Right lobe of liver (tissue), 4 donors: ENCODE measurements around the gene KIRREL3.

Experiments used
- POLR2A ChIP-seq: fragments of 450-650 bp; IDR thresholded peaks from one replicate; pipeline ENCODE4 v1.6.1; 2017; ENCODE audit warnings: antibody characterized with exemption, mild to moderate bottlenecking
- TF ChIP-seq, protein P1 (sequence below), 4 donors: fragments of 200-600 bp in 3 of 4; fragments of 450-650 bp in 1 of 4; IDR thresholded peaks; one replicate each; pipeline versions ENCODE4 v1.5.1 to v1.8.0; 2016 to 2022; ENCODE audit warnings: antibody characterized with exemption in 4 of 4, mild to moderate bottlenecking in 2 of 4
- donor health status: DM: no; HTN: no; CAD: no.
- donor health status: DM: no; HTN: no; CAD: no.
- donor health status: DM: no; HTN: yes; CAD: no.

DNA sequence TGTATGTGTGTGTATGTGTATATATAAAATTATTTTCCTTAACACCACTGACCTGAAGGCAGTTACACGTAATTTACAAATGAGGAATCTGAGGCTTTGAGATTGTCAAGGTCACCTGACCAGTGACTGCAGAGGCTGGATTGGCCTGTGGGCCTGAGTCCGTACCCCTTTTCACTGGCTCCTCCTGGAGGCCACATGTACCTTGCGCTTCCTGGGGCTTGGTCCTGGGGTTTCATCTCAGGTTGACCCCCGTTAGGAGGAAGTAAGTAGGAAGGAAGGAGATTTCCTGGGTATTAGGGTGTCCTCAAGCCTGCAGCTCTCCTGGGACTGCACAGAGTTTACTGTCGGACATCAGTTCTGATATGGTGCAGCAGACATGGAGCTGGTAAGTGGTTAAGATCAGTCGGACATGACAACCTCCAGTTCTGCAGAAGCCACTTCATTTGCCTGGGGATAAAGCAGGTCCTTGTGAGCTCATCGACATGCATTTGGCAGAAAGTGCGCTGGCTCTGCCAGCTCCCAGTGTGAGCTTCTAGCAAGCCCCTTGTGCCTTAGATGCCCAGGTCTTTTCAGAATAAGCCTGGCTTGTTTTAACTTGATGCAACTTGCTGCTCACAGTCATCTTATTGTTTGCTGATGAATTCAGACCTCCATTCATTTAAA lies 608.5 kb downstream of the KIRREL3 start:
- no peak for TF ChIP-seq POLR2A
- TF ChIP-seq, protein P1, sequence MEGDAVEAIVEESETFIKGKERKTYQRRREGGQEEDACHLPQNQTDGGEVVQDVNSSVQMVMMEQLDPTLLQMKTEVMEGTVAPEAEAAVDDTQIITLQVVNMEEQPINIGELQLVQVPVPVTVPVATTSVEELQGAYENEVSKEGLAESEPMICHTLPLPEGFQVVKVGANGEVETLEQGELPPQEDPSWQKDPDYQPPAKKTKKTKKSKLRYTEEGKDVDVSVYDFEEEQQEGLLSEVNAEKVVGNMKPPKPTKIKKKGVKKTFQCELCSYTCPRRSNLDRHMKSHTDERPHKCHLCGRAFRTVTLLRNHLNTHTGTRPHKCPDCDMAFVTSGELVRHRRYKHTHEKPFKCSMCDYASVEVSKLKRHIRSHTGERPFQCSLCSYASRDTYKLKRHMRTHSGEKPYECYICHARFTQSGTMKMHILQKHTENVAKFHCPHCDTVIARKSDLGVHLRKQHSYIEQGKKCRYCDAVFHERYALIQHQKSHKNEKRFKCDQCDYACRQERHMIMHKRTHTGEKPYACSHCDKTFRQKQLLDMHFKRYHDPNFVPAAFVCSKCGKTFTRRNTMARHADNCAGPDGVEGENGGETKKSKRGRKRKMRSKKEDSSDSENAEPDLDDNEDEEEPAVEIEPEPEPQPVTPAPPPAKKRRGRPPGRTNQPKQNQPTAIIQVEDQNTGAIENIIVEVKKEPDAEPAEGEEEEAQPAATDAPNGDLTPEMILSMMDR (IDR thresholded peaks at IDR 0.05) = peak in 3 of 4 donors; percentile 13 to 24 (median 23)
